ENCODE measurements around the gene TUBGCP6. TPM values are rescaled to one million over a fixed set of nuclear protein-coding genes. Genes with fewer than 3 reads are reported as not detected.

The TUBGCP6 gene
- total and polyA plus RNA-seq, 2 experiments from 2014 or later: 18.6 to 47.1 TPM

DNA sequence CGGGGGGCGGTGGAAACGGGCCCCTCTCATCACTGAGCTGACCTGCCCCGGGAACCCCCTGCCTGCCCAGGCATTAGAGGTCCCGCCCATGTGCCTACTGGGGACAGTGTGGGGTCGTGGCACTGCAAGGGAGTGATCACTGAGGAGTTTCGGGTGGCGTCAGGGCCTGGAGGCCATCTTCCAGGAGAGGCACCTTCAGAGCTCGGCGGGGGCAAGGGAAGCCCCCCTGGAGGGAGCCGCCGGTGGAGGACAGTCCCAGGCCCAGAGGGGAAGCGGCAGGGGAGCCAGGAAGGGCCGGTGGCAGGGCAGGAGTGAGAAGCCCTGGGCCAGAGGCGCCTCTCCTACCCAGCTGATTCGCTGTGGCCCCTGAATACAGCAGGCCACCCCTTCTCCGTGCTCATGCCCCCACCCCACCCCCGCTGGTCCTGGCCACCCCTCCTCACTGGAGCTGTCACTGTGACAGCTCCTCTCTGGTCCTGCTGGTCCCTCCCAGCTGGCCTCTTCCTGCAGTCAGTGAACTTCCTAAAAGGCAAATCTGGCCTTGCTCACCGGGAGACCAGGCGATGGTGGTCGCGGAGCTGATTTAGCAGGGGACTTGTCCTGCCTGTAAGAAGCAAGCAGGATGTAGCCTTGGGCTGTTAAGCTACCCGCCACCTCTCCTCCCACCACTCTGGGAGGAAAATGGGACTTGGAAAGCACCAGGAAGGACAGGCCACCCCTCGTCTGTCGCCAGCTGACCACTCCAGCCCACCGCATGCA lies 27.4 kb upstream of the TUBGCP6 start:
- Histone ChIP-seq H3K36me3 (ENCODE audit: insufficient read depth) (0 out of 2 replicates have a peak, but pooled peaks cover 5% of the 10 kb centered on the region), H3F3A (replicated peaks; ENCODE audit: low read depth) (peaks cover 8% of the 10 kb centered on the region; the same call in 1 of the 2 replicates), H2AFZ (no peak overlapping the region), H3K9me2 (ENCODE audit: insufficient read depth) (no peaks in the 10 kb centered on the region), H3K4me1 (ENCODE audit: insufficient read depth) (peaks cover 6% of the 10 kb centered on the region; the same call in 1 of the 2 replicates), H3K4me3 (peak overlapping the region; percentile 63; the same call in 1 of the 2 replicates), H4K20me1 (replicated peaks; ENCODE audit: insufficient read depth) (no peaks in the 10 kb centered on the region; the same call in 1 of the 2 replicates), H3K27ac (ENCODE audit: low read depth) (no peak overlapping the region), H3K4me2 (peak overlapping the region; percentile 86; the same call in 1 of the 2 replicates), H3K27me3 (ENCODE audit: insufficient read depth) (peaks cover 47% of the 10 kb centered on the region), H3K79me2 (replicated peaks; ENCODE audit: insufficient read depth) (no peaks in the 10 kb centered on the region)
- TF ChIP-seq, protein P1, sequence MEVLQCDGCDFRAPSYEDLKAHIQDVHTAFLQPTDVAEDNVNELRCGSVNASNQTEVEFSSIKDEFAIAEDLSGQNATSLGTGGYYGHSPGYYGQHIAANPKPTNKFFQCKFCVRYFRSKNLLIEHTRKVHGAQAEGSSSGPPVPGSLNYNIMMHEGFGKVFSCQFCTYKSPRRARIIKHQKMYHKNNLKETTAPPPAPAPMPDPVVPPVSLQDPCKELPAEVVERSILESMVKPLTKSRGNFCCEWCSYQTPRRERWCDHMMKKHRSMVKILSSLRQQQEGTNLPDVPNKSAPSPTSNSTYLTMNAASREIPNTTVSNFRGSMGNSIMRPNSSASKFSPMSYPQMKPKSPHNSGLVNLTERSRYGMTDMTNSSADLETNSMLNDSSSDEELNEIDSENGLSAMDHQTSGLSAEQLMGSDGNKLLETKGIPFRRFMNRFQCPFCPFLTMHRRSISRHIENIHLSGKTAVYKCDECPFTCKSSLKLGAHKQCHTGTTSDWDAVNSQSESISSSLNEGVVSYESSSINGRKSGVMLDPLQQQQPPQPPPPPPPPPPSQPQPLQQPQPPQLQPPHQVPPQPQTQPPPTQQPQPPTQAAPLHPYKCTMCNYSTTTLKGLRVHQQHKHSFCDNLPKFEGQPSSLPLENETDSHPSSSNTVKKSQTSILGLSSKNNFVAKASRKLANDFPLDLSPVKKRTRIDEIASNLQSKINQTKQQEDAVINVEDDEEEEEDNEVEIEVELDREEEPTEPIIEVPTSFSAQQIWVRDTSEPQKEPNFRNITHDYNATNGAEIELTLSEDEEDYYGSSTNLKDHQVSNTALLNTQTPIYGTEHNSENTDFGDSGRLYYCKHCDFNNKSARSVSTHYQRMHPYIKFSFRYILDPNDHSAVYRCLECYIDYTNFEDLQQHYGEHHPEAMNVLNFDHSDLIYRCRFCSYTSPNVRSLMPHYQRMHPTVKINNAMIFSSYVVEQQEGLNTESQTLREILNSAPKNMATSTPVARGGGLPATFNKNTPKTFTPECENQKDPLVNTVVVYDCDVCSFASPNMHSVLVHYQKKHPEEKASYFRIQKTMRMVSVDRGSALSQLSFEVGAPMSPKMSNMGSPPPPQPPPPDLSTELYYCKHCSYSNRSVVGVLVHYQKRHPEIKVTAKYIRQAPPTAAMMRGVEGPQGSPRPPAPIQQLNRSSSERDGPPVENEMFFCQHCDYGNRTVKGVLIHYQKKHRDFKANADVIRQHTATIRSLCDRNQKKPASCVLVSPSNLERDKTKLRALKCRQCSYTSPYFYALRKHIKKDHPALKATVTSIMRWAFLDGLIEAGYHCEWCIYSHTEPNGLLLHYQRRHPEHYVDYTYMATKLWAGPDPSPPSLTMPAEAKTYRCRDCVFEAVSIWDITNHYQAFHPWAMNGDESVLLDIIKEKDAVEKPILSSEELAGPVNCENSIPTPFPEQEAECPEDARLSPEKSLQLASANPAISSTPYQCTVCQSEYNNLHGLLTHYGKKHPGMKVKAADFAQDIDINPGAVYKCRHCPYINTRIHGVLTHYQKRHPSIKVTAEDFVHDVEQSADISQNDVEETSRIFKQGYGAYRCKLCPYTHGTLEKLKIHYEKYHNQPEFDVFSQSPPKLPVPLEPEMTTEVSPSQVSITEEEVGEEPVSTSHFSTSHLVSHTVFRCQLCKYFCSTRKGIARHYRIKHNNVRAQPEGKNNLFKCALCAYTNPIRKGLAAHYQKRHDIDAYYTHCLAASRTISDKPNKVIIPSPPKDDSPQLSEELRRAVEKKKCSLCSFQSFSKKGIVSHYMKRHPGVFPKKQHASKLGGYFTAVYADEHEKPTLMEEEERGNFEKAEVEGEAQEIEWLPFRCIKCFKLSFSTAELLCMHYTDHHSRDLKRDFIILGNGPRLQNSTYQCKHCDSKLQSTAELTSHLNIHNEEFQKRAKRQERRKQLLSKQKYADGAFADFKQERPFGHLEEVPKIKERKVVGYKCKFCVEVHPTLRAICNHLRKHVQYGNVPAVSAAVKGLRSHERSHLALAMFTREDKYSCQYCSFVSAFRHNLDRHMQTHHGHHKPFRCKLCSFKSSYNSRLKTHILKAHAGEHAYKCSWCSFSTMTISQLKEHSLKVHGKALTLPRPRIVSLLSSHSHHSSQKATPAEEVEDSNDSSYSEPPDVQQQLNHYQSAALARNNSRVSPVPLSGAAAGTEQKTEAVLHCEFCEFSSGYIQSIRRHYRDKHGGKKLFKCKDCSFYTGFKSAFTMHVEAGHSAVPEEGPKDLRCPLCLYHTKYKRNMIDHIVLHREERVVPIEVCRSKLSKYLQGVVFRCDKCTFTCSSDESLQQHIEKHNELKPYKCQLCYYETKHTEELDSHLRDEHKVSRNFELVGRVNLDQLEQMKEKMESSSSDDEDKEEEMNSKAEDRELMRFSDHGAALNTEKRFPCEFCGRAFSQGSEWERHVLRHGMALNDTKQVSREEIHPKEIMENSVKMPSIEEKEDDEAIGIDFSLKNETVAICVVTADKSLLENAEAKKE (CRISPR knock-in tag; IDR thresholded peaks at IDR 0.05): no peak
- TF ChIP-seq EZH2 (IDR thresholded peaks at IDR 0.05; ENCODE audit: low read depth, unreplicated experiment) (no peak), EZH2phosphoT487 (IDR thresholded peaks at IDR 0.05; ENCODE audit: unreplicated experiment) (no peak), STAT1 (IDR thresholded peaks at IDR 0.05; ENCODE audit: unreplicated experiment) (no peak), POLR2AphosphoS5 (IDR thresholded peaks at IDR 0.05; ENCODE audit: low read depth) (no peak), ZNF331 (CRISPR knock-in tag; IDR thresholded peaks at IDR 0.05; ENCODE audit: low read depth) (no peak), JUNB (IDR thresholded peaks at IDR 0.05; ENCODE audit: unreplicated experiment) (no peak), CREB1 (CRISPR knock-in tag; IDR thresholded peaks at IDR 0.05; ENCODE audit: low read depth) (no peak), ZNF114 (CRISPR knock-in tag; IDR thresholded peaks at IDR 0.05) (no peak), NANOG (IDR thresholded peaks at IDR 0.05; ENCODE audit: borderline replicate concordance) (no peak)
- TF ChIP-seq, protein P2, sequence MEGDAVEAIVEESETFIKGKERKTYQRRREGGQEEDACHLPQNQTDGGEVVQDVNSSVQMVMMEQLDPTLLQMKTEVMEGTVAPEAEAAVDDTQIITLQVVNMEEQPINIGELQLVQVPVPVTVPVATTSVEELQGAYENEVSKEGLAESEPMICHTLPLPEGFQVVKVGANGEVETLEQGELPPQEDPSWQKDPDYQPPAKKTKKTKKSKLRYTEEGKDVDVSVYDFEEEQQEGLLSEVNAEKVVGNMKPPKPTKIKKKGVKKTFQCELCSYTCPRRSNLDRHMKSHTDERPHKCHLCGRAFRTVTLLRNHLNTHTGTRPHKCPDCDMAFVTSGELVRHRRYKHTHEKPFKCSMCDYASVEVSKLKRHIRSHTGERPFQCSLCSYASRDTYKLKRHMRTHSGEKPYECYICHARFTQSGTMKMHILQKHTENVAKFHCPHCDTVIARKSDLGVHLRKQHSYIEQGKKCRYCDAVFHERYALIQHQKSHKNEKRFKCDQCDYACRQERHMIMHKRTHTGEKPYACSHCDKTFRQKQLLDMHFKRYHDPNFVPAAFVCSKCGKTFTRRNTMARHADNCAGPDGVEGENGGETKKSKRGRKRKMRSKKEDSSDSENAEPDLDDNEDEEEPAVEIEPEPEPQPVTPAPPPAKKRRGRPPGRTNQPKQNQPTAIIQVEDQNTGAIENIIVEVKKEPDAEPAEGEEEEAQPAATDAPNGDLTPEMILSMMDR (conservative IDR thresholded peaks at IDR 0.05; ENCODE audit: low read depth in 2 of 2): no peak
- TF ChIP-seq, protein P3, sequence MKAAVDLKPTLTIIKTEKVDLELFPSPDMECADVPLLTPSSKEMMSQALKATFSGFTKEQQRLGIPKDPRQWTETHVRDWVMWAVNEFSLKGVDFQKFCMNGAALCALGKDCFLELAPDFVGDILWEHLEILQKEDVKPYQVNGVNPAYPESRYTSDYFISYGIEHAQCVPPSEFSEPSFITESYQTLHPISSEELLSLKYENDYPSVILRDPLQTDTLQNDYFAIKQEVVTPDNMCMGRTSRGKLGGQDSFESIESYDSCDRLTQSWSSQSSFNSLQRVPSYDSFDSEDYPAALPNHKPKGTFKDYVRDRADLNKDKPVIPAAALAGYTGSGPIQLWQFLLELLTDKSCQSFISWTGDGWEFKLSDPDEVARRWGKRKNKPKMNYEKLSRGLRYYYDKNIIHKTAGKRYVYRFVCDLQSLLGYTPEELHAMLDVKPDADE (IDR thresholded peaks at IDR 0.05): no peak
- TF ChIP-seq, protein P4, sequence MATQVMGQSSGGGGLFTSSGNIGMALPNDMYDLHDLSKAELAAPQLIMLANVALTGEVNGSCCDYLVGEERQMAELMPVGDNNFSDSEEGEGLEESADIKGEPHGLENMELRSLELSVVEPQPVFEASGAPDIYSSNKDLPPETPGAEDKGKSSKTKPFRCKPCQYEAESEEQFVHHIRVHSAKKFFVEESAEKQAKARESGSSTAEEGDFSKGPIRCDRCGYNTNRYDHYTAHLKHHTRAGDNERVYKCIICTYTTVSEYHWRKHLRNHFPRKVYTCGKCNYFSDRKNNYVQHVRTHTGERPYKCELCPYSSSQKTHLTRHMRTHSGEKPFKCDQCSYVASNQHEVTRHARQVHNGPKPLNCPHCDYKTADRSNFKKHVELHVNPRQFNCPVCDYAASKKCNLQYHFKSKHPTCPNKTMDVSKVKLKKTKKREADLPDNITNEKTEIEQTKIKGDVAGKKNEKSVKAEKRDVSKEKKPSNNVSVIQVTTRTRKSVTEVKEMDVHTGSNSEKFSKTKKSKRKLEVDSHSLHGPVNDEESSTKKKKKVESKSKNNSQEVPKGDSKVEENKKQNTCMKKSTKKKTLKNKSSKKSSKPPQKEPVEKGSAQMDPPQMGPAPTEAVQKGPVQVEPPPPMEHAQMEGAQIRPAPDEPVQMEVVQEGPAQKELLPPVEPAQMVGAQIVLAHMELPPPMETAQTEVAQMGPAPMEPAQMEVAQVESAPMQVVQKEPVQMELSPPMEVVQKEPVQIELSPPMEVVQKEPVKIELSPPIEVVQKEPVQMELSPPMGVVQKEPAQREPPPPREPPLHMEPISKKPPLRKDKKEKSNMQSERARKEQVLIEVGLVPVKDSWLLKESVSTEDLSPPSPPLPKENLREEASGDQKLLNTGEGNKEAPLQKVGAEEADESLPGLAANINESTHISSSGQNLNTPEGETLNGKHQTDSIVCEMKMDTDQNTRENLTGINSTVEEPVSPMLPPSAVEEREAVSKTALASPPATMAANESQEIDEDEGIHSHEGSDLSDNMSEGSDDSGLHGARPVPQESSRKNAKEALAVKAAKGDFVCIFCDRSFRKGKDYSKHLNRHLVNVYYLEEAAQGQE (IDR thresholded peaks at IDR 0.05; ENCODE audit: unreplicated experiment): no peak
- no peak for DNase-seq (ENCODE audit: low spot score)
- no peak overlapping the region for H3K27ac Mint-ChIP-seq
- peak; percentile 12 for ATAC-seq
- H3K4me3 Mint-ChIP-seq: peak overlapping the region; percentile 38; the same call in 1 of the 3 replicates
- H3K27me3 Mint-ChIP-seq (ENCODE audit: insufficient read depth, low read depth, poor library complexity): peaks cover 32% of the 10 kb centered on the region
- peaks cover 4% of the 10 kb centered on the region; the same call in 1 of the 3 replicates for H3K4me1 Mint-ChIP-seq
- H3K9me3 Mint-ChIP-seq: peaks cover 18% of the 10 kb centered on the region
- H3K36me3 Mint-ChIP-seq (ENCODE audit: low read depth): peaks cover 33% of the 10 kb centered on the region
